Ectodermal cell (in vitro differentiated cells): ENCODE data around the gene SLC9A9.
"Not testable (repeated sequence)": the region's sequence is repeated elsewhere in the genome, so short reads cannot be mapped to it uniquely, and the experiment has no call there.

Source experiments
- H3K27ac ChIP-seq: 2 replicates; pipeline ENCODE4 v1.7.0; 2013; ENCODE audit warnings: mild to moderate bottlenecking, low read depth, low read length; ENCODE audit not compliant: insufficient read depth, poor library complexity, severe bottlenecking
- H3K27me3 ChIP-seq: 2 replicates; pipeline ENCODE4 v1.7.0; 2013; ENCODE audit warnings: mild to moderate bottlenecking, low read length; ENCODE audit not compliant: insufficient read depth, control insufficient read depth, poor library complexity, severe bottlenecking
- H3K36me3 ChIP-seq: one replicate; pipeline ENCODE4 v1.7.0; 2013; ENCODE audit warnings: low read length; ENCODE audit not compliant: control insufficient read depth, insufficient read depth
- H3K4me1 ChIP-seq: one replicate; pipeline ENCODE4 v1.7.0; 2013; ENCODE audit warnings: low read length; ENCODE audit not compliant: control insufficient read depth, insufficient read depth
- H3K4me3 ChIP-seq: 2 replicates; pipeline ENCODE4 v1.7.0; 2013; ENCODE audit warnings: low read depth, low read length, control low read depth; ENCODE audit not compliant: insufficient read depth
- H3K9me3 ChIP-seq: 2 replicates; pipeline ENCODE4 v1.7.0; 2013; ENCODE audit warnings: mild to moderate bottlenecking, low read length, moderate library complexity; ENCODE audit not compliant: control insufficient read depth
- WGBS, 2 experiments: methylation state at CpG; one replicate each; pipeline ENCODE4 v1.1.7; 2013; ENCODE audit warnings: missing lambda C conversion rate in 2 of 2; 5-methylcytosine and 5-hydroxymethylcytosine counted together

The SLC9A9 gene

DNA sequence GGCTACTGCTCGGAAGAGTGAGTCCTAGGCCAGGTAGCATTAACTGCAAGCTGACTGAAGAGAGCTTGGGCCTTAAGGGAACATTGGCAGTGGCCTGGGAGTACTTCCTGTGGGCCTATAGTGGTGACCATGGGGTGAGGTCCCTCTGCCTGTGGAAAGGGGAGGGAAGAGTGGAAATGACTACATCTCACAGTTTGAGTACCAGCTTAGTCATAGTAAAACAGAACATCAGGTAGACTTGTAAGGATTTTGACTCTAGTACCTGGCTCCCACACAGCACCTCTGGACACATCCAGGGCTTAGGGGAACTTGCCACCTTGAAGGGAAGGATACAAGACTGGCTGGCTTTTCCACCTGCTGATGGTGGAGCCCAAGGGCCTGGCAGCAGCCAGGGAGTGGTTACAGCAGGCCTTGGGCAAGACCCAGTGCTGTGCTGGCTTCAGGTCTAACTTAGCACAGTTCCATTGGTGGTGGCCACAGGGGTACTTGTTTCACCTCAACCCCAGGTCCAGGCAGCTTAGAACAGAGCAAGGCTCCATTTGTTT, 147.8 kb downstream of the SLC9A9 start:
- 83 to 90% methylated on average over 1 of the region's 1 CpG for WGBS, 2 experiments
- Histone ChIP-seq H3K9me3 (no peaks in the 10 kb centered on the region), H3K27me3 (no peaks in the 10 kb centered on the region), H3K4me3 (no peak overlapping the region), H3K36me3 (no peaks in the 10 kb centered on the region), H3K27ac (no peak overlapping the region), H3K4me1 (no peaks in the 10 kb centered on the region)

DNA sequence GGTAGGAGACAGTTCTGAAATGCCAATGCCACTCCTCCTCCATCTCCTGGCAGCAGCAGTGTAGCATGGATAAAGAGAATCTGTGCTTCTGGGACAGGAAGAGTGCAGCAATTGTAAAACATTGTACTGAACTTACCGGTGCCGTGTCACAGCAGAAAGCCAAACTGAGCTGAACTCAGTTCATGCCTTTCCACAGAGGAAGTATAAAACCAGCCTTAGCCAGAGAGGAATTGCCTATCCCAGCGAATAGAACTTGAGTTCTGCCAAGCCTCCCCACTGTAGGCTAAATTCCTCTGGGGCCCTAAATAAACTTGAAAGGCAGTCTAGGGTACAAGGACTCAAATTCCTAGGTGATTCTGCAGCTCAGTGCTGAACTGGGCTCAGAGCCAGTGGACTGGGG, 148.8 kb downstream of the SLC9A9 start:
- Histone ChIP-seq H3K27me3 (no peaks in the 10 kb centered on the region), H3K4me1 (no peaks in the 10 kb centered on the region), H3K9me3 (no peaks in the 10 kb centered on the region), H3K36me3 (no peaks in the 10 kb centered on the region), H3K4me3 (no peak overlapping the region), H3K27ac (no peak overlapping the region)
- WGBS, 2 experiments: 90 to 96% methylated on average over 3 of the region's 3 CpGs

DNA sequence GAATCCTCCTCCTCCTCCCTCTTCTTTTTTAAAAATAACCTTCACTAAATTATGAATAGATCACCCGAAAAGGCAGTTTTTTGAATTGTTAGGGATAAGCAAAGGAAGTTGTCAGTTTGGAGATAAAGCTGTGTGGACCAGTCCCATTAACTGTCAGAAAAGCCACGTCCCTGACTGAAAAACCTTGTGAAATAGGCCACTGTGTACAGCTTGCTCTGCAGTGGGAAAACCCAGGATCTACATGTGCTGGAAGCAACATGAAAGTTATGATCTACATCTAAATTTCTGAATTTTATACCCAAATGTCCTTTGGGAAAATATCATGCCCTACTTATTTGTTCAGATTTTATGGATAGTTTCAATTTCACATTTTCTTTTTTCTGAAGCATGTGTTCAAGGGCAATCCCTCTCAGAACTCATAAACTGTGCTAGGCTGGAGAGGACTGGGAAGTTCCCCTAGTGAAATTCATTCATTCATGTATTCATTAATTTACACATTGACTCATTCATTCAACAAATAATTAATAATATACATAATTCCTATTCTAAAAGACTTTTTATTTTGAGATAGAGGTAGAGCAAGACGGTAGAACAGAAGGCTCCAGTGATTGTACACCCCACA, 149.5 kb downstream of the SLC9A9 start:
- 90 to 95% methylated on average over 2 to 3 of the region's 3 CpGs for WGBS, 2 experiments
- no peaks in the 10 kb centered on the region for H3K36me3 ChIP-seq
- H3K4me1 ChIP-seq: no peaks in the 10 kb centered on the region

DNA sequence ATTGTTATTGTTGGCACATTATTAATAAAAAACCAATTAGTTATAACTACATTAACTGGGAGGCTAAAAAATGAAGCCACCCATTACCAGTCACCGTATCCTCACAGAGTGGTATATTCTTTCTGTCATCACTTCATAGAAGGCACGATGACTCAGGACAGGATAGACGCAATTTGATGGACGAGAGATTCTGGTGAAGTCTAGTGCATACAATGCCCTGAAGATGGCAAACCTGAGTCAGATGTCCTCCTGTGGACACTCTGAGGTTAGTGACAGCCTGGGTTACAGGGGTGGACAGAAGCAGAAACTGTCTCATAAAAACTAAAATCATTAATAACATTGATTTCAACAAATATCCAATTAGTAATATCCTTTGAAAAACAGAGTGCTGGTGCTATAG, 150.3 kb downstream of the SLC9A9 start:
- Histone ChIP-seq H3K4me1 (no peaks in the 10 kb centered on the region), H3K4me3 (no peak overlapping the region), H3K36me3 (no peaks in the 10 kb centered on the region), H3K9me3 (no peaks in the 10 kb centered on the region), H3K27ac (no peak overlapping the region), H3K27me3 (no peaks in the 10 kb centered on the region)
- WGBS, 2 experiments: 92 to 93% methylated on average over 4 of the region's 4 CpGs

More for the DNA sequence above, 149.5 kb downstream of the SLC9A9 start:
- H3K27me3 ChIP-seq: no peaks in the 10 kb centered on the region
- no peak overlapping the region for H3K4me3 ChIP-seq
- no peak overlapping the region for H3K27ac ChIP-seq
- H3K9me3 ChIP-seq: no peaks in the 10 kb centered on the region

DNA sequence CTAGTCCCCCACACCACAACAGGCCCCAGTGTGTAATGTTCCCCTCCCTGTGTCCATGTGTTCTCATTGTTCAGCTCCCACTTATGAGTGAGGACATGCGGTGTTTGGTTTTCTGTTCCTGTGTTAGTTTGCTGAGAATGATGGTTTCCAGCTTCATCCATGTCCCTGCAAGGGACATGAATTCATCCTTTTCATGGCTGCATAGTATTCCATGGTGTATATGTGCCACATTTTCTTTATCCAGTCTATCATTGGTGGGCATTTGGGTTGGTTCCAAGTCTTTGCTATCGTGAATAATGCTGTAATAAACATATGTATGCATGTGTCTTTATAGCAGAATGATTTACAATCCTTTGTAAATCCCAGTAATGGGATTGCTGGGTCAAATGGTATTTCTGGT, 152.9 kb downstream of the SLC9A9 start:
- H3K27ac ChIP-seq, H3K27me3 ChIP-seq, H3K4me1 ChIP-seq, H3K4me3 ChIP-seq, H3K9me3 ChIP-seq, H3K36me3 ChIP-seq: not testable (repeated sequence)
- 93 to 100% methylated on average over 1 to 2 of the region's 2 CpGs for WGBS, 2 experiments

DNA sequence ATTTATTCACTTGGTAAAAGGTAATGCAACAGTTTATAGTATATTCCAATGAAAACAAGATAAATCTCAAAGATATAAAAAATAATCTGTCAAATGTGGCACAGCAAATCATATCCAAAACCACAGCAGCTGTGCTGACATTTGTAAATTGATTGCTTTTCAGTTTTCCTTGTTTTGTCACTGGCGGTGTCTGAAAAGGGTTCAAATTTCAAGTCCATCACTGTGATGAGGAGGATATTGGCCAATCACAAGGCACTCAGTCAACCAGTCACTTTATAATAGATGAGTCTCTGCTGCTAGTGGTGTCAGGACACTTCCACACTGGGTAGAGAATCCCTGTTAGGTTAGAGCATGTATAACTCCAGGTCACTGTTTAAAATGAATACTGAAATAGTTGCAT, 154.8 kb downstream of the SLC9A9 start:
- no peaks in the 10 kb centered on the region for H3K36me3 ChIP-seq
- no peaks in the 10 kb centered on the region for H3K4me1 ChIP-seq
- no peak overlapping the region for H3K27ac ChIP-seq
- no peaks in the 10 kb centered on the region for H3K27me3 ChIP-seq
- 76 to 83% methylated on average over 1 of the region's 1 CpG for WGBS, 2 experiments
- no peaks in the 10 kb centered on the region for H3K9me3 ChIP-seq
- H3K4me3 ChIP-seq: no peak overlapping the region

DNA sequence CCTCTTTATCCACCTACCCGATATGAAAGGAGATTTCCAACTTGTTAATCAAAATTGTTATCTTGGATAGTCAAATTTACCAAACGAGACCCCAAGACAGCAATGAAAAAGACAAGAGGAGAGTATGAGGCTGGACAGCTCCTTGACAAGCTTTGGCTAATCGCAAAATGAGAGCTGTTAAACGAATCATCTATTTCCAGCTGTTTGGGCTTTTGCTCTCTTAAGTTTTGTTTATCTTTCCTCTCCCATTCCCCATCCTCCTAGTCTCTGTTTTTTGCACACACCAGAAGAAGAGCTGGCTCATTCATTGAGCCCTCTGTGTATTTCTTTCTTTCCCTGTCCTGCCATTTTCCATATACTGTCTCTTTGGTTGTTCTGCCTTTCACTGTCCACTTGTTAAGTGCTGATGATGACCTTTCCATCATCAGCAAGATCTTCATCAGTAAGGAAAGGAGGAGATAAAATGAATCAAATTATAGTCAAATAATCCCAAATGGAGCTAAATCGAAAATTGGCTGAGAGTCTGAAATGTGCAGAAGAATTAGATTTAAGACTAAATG, 161.6 kb downstream of the SLC9A9 start:
- H3K27me3 ChIP-seq: no peaks in the 10 kb centered on the region
- H3K36me3 ChIP-seq: no peaks in the 10 kb centered on the region
- no peaks in the 10 kb centered on the region for H3K4me1 ChIP-seq
- no peak overlapping the region for H3K4me3 ChIP-seq
- no peaks in the 10 kb centered on the region for H3K9me3 ChIP-seq
- WGBS, 2 experiments: 80 to 85% methylated on average over 4 to 5 of the region's 5 CpGs
- H3K27ac ChIP-seq: no peak overlapping the region

DNA sequence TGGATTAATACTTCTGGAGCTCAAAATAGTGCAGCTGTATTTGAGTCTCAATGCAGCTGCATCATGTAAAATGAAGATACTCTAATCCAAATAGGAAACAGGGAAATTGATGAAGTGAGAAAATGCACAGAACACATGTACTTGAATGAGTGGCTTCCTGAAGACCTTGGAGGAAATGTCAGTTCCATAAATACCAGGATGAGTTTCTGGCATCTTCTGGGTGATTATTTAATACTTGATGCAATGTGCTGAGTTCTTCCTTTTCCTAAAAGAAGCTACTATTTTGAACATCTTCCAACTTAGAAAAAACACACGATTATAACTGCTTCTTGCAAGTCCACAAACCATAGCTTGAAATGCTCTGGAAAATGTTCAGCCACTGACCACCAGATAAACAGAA, 162.8 kb downstream of the SLC9A9 start:
- no peak overlapping the region for H3K4me3 ChIP-seq
- no peaks in the 10 kb centered on the region for H3K36me3 ChIP-seq
- 91 to 92% methylated on average over 1 of the region's 1 CpG for WGBS, 2 experiments
- no peaks in the 10 kb centered on the region for H3K27me3 ChIP-seq
- H3K4me1 ChIP-seq: no peaks in the 10 kb centered on the region
- no peaks in the 10 kb centered on the region for H3K9me3 ChIP-seq
- no peak overlapping the region for H3K27ac ChIP-seq

DNA sequence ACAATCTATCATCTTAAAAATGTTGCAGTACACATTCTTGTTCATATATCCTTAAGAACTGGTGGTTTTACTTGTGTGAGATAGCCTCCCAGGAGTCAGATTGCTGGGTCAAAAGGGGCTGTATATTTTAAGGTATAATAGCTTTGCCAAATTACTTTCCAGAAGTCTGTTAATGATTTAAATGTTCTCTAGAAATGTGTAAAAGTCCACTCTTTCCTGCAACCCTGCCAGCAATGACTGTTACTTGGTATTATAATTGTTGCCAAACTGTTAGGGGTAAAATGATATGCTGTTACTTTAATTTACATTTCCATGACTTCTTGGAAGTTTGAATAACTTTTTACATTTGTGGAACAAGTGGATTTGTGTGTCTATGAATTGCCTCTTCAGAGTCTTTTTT, 170.8 kb downstream of the SLC9A9 start:
- Histone ChIP-seq H3K36me3 (no peaks in the 10 kb centered on the region), H3K27me3 (no peaks in the 10 kb centered on the region), H3K4me1 (no peaks in the 10 kb centered on the region), H3K27ac (no peak overlapping the region), H3K4me3 (no peak overlapping the region), H3K9me3 (no peaks in the 10 kb centered on the region)

DNA sequence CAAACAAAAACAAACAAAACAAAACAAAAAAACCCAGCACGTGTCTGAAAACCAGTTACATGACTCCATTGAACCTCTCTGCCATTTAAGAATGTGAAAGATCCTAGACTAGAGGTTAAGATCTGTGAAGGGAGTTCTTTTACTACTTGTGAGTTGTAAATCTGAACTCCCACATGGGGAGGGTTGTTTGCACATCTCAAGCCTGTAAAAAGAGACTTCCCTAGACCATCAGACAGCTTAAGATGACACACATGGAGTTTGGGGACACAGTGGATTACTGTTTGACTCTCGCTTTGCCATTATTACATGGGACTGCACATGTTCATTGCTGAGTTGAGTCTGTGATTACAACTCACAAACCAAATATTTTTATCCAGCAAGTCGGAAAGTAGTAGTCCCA, 171.5 kb downstream of the SLC9A9 start:
- WGBS, 2 experiments: 76 to 89% methylated on average over 3 of the region's 3 CpGs
- H3K9me3 ChIP-seq: no peaks in the 10 kb centered on the region
- H3K36me3 ChIP-seq: no peaks in the 10 kb centered on the region
- no peak overlapping the region for H3K27ac ChIP-seq
- H3K4me1 ChIP-seq: no peaks in the 10 kb centered on the region
- no peak overlapping the region for H3K4me3 ChIP-seq
- no peaks in the 10 kb centered on the region for H3K27me3 ChIP-seq
